ENCODE results near the gene DHX35.
"Not testable (repeated sequence)": the region's sequence is repeated elsewhere in the genome, so short reads cannot be mapped to it uniquely, and the experiment has no call there.

Gene DHX35

DNA sequence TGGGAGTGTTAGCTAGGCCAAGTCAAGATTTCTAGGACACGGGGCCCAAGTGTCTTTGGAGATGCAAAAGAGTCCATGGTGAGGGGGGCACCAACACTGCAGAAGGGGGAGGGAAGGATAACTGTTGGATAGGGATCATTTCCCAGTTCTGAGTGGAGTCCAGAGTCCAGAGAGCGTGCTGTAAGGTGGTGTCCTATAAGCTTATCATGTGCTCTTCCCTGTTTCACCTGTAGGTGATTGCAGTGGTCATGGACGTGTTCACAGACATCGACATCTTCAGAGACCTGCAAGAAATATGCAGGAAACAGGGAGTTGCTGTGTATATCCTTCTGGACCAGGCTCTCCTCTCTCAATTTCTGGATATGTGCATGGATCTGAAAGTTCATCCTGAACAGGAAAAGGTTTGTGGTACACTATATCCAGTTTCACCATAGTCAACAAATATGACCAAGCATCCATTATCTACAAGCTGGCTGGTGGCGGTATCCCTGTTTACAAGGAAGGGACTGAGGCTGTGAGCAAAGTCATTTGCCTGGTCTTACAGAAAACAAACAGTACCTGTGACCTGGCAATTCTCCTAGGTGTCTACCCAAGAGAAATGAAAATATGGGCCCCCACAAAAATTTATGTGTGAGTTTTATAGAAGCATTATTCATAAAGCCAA is 20.3 kb upstream of the DHX35 start:
- DNase-seq, result no peak

DNA sequence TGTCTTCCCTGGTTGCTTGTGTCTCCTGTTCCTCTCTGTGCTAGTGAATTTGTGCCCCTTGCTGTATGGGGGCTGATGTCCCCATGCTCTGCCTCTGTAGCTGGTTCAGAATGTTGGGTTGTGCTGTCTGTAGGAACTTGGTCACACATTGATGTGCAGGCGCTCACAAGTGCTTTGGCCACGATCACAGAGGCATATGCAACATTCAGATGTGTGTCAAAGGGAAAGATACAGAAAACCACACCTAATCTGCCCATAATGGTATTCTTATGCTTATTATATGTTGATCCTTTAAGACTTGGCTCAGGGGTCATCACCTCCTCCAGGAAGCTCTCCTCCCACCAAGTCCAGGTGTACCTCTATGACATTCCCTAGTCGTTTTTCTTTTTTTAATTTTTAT is 17.1 kb upstream of the DHX35 start:
- DNase-seq, result no peak

DNA sequence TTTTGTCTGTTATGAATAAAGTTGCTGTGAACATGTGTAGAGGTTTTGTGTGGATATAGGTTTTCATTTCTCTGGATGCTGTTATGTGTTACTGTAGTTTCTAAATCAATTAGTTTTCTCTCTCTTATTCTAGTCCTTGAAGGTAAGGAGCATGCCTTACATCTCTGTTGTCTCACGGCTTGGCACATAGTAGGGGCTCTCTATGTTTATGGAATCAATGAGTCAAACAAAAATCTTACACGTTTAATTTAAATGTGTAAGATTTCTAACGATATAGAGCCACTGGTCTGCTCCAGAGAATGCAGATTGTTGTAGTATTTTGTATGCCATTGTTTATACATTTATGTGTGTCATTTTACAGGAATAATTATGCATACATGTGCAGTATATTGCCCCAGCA is 15.3 kb upstream of the DHX35 start:
- DNase-seq, result no peak

DNA sequence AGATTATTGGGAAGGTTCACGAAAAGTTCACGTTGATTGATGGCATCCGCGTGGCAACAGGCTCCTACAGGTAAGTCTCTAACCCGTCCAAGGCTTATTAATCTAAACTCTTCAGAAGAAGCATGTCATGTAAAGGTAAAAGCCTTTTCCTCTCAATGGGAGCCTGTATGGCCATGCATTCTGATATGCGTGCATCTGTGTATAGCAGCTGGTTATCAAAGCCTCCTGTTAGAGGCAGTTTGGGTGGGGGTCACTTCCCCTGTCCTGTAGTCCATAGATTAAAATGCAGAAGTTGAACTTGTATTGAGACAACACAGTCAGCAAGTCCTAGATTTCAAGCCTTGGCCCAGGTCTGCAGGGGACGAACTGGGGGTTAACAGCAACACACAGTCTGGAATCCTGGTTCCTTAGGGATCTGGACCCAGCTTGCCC is 14.2 kb upstream of the DHX35 start:
- DNase-seq, result no peak

DNA sequence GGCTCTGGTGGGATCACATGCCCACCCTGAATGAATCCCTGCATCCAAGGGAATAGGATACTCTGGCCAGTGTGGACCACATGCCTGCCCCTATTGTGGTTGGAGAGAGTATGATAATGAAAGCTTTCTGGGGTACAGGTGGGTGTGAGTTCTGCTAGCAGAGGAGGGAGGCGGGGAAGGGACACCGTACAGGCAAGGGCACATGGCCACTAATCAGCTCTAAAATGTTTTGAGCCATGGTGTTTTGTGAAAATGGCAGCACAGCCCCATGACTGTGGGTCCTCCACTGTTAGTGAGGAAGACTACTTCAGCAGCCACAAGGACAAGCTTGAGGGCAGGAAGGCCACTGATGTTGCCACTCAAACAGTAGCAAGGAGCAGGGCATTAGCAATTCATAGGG is 11.9 kb upstream of the DHX35 start:
- no peak for DNase-seq

DNA sequence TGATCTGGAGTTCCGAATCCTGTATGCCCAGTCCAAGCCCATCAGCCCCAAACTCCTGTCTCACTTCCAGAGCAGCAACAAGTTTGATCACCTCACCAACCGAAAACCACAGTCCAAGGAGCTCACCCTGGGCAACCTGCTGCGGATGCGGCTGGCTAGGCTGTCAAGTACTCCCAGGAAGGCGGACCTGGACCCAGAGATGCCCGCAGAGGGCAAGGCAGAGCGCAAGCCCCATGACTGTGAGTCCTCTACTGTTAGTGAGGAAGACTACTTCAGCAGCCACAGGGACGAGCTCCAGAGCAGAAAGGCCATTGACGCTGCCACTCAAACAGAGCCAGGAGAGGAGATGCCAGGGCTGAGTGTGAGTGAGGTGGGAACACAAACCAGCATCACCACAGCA is 10.5 kb upstream of the DHX35 start:
- DNase-seq, result no peak

DNA sequence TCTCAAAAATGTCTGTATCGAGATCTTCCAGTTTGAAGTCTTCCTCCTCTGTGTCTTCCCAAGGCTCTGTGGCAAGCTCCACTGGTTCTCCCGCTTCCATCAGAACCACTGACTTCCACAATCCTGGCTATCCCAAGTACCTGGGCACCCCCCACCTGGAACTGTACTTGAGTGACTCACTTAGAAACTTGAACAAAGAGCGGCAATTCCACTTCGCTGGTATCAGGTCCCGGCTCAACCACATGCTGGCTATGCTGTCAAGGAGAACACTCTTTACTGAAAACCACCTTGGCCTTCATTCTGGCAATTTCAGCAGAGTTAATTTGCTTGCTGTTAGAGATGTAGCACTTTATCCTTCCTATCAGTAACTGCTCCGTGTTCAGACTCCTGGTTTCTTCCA is 10.0 kb upstream of the DHX35 start:
- DNase-seq, result no peak

DNA sequence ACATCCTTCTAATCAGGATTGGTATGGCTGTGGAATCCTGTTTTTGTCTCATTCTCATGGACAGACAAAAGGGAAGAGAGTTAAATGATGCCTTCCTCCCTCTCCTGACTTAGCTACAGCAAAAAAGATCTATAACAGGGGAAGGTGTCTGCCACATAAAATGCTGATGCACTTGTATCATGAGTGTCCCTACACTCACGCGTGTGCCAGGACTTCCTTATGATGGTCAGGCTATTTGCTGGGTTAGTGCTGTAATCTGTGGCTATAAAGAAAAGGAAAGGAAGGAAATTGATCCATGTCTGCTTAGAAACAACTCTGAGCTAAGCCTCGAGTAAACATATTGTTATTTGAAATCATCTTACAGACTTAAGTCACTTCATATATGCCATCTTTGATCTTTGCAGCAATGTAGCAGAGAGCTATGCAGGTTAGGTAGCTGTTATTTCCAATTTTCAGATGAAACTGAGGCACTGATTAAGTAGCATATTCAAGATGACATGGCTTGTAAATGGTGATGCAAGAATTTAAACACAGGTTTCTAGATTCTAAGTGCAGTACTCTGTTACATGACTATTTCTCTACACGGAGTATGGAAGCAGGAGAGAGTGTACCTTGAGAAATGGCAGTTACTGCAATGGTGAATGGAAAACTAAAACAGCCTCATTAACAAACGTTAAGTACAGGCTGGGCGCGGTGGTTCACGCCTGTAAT is 8.4 kb upstream of the DHX35 start:
- DNase-seq, result no peak

DNA sequence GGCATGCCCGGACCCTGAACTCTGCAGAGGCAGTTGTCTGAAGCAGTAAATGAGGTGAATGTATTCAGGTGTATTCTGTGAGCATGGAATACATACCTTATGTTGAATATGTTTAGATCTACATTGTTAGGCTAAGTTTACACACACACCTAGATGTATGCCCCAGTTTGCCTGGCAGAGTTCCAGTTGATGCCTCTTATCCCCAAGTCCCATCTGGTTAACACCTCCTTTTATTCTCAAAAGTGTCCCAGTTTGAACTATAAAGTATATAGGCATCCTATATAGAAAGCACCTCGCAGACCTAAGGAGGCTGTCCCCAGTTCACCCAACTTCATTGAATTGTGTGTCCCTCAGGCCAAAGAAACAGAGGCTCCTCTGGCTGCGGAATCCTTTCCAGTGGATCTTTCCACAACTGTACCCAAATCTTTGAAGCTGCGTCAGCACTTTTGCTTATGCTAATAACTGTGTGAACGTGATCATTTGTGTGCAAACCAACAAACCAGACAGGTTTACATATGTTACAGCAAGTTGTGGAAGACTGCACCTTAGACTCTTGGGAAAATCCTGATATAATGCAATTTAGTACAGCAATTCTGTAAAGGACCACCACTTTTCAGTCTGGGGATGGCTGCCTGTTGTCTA is 4.8 kb upstream of the DHX35 start:
- DNase-seq, result no peak

DNA sequence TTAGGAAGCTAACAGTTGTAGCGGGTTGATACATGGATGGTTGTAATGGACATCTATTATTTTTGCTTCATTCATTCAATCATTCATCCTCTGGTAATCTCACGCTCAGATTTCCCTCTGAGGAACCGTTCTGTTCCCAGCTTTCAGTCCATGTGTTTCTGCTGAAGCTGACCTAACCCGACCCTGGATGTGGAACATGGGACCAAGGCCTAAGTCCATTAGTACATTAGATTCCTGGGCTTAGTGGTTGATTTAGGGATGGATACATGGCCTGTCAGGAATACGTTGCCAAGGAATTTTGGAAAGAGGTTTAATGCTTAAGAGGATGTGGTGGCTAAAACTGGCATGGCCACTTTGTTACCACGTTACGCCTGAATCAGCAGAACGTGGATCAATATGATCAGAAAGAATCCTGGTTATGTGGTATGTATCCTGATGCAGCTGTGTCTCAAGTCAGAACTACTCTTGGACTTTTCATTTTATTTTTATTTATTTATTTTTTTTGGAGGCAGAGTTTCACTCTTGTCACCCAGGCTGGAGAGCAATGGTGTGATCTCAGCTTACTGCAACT is 4.1 kb upstream of the DHX35 start:
- no peak for DNase-seq

DNA sequence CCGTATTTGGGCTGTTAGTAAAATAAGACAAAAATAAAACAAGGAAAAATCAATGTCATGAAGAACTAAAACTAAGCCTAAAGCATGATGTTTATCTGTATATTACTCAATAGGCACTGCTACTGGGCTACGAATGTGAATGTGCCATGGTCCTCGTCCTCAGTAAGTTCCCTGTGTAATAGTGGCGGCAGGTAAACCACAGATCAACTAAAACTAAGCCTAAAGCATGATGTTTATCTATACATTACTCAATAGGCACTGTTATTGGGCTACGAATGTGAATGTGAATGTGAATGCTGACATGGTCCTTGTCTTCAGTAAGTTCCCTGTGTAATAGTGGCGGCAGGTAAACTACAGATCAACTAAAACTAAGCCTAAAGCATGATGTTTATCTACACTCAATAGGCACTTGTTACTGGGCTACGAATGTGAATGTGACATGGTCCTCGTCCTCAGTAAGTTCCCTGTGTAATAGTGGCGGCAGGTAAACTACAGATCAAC is 1.9 kb upstream of the DHX35 start:
- not testable (repeated sequence) for DNase-seq

DNA sequence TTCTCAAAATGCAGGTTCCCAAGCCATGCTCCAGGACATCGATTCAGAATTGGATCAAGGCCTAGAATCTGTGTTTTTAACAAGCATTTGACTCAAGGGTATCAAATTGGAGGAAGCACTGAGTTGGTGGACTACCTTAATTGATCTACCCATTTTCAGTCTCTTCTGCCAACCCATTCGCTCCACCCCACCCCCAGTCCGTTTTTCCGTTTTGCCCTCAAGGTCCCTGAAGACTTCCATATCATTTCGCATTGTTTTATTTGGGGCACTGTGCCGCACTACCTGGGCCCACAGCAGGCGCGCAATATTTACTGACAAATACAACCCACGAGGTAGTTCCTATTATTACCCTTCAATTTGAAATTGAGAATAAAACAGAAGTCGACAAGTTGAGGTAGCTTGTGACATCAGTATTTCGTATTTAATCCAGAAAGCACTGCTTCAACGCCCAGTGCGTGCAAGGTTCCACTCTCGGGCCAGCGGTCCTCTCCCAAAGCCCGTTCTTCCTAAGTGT is 557 bp upstream of the DHX35 start:
- peak in 1 of 2 donors; percentile 32 for DNase-seq

DNA sequence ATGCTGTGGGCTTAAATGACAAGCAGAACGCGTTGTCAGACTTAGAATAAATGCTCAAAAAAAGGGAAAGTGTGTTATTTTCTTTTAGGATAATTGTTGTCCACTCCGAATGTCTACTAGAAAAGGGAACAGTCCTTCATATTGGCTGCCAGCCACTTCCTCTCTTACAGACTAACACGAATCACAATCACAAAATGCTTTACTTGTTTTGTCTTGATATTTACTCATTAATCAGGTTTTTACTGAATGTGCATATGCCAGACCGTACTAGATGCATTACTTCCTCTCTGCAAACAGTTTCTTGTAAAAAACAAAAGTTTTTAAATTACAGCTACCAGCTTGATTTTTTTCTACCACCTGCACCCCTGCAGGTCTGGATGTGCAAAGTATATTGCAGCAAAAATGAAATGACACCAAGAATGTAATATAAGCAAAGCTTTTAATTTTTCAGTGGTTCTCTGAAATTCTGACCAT is 821 bp downstream of the DHX35 start:
- no peak for DNase-seq

DNA sequence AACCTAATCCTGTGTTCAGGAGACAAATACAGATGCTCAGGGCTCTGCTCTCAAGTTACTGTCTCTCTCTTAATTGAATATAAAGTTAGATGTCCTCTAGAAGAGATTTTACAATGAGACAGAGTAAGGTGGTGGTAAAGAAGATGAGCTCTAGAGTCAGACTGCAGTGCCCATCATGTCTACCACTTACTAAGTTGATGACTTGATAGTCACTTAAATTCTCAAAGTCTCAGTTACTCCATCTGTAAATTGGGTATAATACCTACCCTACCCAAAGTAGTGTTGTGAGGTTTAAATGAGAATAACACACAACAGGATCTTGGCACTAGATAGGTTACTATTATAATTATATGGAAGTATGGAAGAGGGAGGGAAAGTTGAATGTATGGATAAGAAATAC is 1.6 kb downstream of the DHX35 start:
- no peak for DNase-seq

DNA sequence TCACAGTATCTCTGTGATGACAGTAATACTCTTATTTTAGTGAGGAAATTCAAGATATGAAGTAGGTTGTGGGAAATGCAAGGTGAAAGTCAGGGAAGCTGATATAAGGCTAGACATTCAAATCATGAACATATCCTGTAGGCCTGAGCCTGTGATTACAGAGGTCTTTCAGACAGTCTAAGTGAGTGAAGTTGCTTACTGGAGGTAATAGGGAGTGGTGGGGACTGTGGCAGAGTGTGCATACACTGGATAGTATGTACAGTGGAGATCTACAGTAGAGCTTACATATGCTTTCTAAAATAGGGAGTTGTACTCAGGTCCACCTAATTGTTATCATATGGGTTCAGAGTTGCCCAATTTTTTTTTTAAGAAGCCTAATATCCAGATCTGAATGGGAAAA is 3.1 kb downstream of the DHX35 start:
- DNase-seq, result no peak

DNA sequence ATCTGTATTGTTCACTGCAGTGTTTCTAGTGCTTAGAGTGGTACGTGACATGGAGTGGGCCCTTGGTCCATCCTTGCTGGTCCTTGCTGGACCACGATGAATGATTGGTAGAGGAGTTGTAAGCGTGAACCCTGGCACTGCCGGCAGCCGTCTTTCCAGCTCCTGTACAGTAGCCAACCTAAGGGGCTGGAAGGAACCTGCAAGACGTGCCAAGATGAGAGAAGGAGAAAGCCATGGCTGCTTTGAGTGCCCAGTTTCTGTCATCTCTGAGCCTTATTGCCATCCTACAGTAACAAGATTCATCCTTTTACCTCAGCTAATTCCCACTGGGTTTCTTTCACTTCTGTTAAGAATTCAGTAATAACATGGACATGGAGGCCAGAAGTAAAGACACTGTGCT is 5.9 kb downstream of the DHX35 start:
- no peak for DNase-seq

DNA sequence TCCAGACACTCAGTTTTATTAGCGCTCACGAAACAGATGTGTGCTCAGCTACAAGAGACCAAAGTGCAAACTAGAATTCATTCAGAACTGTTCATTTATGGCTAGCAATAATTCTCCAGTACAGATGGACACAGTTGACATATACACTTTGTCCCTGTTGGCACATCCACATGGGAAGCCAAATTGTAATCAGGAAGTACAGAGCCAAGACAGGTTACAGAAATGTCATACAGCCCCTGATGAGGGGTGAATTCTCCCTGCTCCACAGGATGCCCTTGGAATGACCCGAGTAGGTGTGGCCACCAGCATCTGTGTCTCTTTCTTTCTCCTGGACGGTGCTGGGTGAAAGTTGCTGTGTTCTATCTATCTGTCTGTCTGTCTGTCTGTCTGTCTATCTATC is 7.6 kb downstream of the DHX35 start:
- no peak for DNase-seq

DNA sequence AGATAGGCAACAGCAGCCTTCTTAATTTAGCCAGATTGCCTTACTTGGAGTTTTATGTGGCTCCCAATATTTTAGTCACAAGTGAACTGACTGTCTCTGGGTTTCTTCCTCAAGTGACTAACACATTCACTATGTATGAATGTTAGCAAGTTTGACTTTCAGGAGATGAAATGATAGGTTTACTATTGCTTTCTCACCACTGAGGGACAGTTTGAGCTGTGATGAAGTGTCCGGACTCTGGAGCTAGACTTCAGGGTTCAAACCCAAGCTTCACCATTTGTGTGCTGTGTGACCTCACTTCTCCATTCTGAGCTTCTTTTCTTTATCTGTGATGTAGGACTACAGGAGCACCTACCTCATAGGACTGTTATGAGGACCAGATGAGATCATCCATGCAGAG is 8.2 kb downstream of the DHX35 start:
- no peak for DNase-seq

DNA sequence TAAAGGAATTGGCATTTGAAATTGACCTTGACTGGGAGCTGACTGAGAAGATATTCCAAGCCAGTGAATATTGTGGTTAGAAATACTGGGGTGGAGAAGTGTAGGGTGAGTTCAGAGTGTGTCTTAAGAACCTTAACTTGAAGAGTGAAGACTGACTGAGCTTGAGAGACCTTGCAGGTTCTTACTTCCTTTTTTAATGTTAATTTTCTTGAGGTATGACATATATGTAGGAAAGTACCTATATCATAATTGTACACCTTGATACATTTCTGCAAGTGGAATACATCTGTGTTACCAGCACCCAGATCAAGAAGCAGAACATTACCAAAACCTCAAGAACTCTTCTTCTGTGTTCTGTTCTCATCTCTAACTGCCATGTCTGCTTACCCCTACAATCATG is 11.0 kb downstream of the DHX35 start:
- DNase-seq, result no peak

DNA sequence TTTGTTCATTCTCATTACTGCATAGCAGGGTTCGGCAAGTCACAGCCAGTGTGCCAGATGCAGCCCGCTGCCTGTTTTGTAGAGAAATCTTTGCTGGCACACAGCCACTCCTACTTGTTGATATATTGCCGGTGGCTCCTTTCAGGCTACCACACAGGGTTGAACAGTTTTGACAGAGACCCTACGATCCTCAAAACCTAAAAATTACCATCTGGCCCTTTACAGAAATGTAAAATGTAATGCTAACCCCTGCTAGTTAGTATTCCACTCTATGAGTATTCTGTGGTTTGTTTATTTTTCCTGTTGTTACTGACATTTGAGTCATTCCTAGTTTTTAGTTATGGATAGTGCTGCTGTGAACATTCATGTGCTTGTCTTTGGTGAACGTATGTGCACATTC is 11.5 kb downstream of the DHX35 start:
- DNase-seq, result no peak

DNA sequence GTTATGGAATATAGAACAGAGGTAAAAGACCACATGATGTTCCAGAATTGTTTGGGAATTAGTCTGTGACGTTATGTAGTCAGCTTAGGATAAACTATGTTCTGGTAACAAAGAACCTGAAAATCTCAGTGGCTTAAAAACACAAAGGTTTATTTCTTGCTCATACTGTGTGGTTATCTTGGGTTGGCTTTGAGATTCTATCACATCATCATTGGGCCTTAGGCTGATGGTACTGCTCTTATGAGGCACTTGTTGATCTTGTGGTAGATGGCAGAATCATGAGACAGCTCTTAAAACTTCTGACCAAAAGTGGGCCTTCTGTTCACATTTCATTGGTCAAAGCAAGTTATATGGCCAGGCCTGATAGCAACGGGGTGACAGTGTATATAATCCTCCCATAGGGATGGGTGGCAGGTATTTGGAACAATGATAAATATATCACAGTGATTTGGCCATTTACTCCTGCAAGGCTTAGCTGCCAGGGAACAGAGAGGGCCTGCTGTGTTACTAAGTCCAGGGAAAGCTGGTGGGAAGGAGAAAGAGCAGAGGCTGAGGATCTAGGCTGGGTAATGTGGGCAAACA is 13.5 kb downstream of the DHX35 start:
- no peak for DNase-seq

DNA sequence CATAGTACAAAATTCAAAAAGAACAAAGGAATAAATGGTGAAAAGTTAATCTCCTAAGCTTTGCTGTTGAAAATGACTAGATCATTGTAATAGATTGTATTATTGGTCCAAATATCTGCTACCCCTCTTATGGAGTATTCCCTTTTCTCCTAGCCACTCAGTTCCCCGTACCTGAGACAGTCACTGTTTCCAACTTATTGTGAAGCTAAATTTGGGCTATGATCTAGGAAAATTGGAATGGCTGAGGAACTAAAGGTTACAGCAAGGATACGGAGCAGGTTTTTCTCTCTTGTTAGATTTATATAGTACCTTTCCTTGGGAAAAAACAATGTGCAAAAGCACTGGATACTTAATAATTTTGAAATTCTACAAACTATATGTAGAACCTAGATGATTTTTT is 17.3 kb downstream of the DHX35 start:
- DNase-seq, result no peak

DNA sequence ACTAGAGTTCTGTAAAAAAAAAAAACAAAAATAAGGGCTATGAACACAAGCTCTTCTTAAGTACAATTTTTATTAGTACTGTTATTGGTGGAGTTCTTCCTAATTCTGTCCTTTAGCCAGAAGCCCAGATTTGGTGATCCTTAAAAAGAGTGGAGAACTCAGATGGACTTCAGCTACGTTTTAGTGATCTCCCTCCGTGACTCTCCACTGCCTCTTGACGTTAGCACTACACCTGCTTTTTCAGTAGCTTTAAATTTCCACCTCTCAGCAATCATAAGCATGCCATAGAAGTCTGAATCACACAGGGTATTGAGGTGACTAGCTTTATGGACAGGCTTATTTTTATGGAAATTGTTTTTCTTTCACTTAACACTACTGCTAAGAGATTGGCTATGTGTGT is 17.7 kb downstream of the DHX35 start:
- DNase-seq, result no peak
